GM13977 (cell line): ENCODE results near the gene TCERG1L.

ENCODE experiments used
- DNase-seq: peaks from one replicate; pipeline ENCODE4 v3.0.0; 2012; ENCODE audit warnings: low spot score
- in situ Hi-C: fragments of 300-500 bp; cut with MboI; formaldehyde crosslinking; loops from one replicate; pipeline ENCODE4 v1.12.0; 2022; ENCODE audit warnings: low sequenced_read_pairs, low pct_unique_long_range_greater_than_20kb, mixed read lengths, inconsistent platforms; ENCODE audit not compliant: unreplicated experiment
- TF ChIP-seq, protein P1 (sequence below): IDR thresholded peaks from 2 replicates; pipeline ENCODE4 v1.5.1; 2012; ENCODE audit warnings: mild to moderate bottlenecking, control low read depth; ENCODE audit not compliant: insufficient read depth; ENCODE audit errors: extremely low read depth, missing control alignments

The TCERG1L gene

DNA sequence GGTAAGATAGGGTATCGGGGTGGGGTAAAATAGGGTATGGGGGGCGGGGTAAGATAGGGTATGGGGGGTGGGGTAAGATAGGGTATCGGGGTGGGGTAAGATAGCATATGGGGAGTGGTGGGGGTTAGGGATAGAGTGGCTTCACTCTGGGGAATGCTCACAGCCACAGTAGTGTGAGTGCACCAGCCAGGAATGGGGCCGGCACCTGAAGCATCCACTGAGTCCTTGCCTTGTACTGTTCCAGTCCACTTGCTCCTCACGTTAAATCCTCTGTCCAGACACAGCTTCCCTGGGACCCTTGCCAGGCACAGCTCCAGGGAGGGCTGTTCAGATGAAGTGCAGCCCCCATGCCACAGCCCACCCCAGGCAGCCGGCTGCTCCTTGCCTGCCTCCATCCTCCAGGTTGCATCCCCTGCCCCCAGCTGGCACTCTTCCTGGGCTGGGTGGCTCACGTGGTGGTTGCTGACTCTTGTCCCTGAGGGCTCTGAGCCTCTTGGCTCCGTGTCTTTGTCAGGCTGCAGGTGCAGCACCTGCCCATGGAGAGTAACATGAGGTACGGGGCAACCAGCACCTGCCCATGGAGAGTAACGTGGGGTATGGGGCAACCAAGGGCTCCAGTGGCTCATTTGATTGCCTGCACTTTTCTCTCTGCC lies 268.4 kb downstream of the TCERG1L start:
- in situ Hi-C loops, result no loop called here

More for the DNA sequence above, 268.4 kb downstream of the TCERG1L start:
- no peak for DNase-seq
- TF ChIP-seq, protein P1, sequence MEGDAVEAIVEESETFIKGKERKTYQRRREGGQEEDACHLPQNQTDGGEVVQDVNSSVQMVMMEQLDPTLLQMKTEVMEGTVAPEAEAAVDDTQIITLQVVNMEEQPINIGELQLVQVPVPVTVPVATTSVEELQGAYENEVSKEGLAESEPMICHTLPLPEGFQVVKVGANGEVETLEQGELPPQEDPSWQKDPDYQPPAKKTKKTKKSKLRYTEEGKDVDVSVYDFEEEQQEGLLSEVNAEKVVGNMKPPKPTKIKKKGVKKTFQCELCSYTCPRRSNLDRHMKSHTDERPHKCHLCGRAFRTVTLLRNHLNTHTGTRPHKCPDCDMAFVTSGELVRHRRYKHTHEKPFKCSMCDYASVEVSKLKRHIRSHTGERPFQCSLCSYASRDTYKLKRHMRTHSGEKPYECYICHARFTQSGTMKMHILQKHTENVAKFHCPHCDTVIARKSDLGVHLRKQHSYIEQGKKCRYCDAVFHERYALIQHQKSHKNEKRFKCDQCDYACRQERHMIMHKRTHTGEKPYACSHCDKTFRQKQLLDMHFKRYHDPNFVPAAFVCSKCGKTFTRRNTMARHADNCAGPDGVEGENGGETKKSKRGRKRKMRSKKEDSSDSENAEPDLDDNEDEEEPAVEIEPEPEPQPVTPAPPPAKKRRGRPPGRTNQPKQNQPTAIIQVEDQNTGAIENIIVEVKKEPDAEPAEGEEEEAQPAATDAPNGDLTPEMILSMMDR, result no peak
